Mammary epithelial cell (primary cell): ENCODE data around the gene SMIM41.

Experiments used
- EZH2 ChIP-seq: IDR thresholded peaks from 2 replicates; pipeline ENCODE4 v1.6.1; 2012; ENCODE audit warnings: low read length, inconsistent platforms, borderline replicate concordance
- TF ChIP-seq, protein P1 (sequence below), 2 donors: IDR thresholded peaks in 1 of 2; conservative IDR thresholded peaks in 1 of 2; 2 replicates each; pipeline ENCODE4 v1.5.1; 2011 to 2012; ENCODE audit warnings: inconsistent platforms in 2 of 2, low read length in 2 of 2, mild to moderate bottlenecking in 2 of 2, control low read depth in 1 of 2, low read depth in 1 of 2; ENCODE audit not compliant: insufficient read depth in 1 of 2; ENCODE audit errors: extremely low read depth in 1 of 2

DNA sequence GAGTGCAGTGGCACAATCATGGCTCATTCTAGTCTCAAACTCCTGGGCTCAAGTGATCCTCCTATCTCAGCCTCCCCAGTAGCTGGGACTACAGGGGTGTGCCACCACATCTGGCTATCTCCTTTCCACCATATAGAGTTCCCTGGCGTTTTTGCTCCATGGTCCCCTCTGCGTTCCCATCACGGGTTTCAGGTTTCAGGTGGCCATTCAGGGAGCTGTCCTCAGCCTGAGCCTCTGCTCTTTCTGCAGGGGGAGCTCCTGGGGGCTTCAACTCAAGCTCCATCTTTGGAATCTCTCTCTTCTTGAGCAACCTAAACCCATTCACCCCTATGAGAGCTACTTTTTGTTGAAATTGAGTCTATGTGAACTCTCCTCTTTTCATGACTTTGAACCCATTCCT, 11.6 kb downstream of the SMIM41 start:
- TF ChIP-seq, protein P1, sequence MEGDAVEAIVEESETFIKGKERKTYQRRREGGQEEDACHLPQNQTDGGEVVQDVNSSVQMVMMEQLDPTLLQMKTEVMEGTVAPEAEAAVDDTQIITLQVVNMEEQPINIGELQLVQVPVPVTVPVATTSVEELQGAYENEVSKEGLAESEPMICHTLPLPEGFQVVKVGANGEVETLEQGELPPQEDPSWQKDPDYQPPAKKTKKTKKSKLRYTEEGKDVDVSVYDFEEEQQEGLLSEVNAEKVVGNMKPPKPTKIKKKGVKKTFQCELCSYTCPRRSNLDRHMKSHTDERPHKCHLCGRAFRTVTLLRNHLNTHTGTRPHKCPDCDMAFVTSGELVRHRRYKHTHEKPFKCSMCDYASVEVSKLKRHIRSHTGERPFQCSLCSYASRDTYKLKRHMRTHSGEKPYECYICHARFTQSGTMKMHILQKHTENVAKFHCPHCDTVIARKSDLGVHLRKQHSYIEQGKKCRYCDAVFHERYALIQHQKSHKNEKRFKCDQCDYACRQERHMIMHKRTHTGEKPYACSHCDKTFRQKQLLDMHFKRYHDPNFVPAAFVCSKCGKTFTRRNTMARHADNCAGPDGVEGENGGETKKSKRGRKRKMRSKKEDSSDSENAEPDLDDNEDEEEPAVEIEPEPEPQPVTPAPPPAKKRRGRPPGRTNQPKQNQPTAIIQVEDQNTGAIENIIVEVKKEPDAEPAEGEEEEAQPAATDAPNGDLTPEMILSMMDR (conservative IDR thresholded peaks at IDR 0.05 in 1 of 2, IDR thresholded peaks at IDR 0.05 in 1 of 2; ENCODE audit: extremely low read depth in 1 of 2, insufficient read depth in 1 of 2, low read depth in 1 of 2, low read length in 2 of 2) = no peak
- no peak for TF ChIP-seq EZH2
